HEK293 (cell line): ENCODE measurements around the gene PBRM1.

ENCODE experiments used
- CTCF ChIA-PET: fragments of 350-600 bp; formaldehyde crosslinking; extraction: SDS; loops from one replicate; lab custom pipeline; 2021; ENCODE audit warnings: antibody characterized with exemption; lab: Yijun Ruan, JAX
- POLR2A ChIA-PET: fragments of 300-600 bp; formaldehyde crosslinking; extraction: SDS; loops from one replicate; lab custom pipeline; 2020; ENCODE audit warnings: antibody characterized with exemption, inconsistent platforms; lab: Yijun Ruan, JAX
- H3K27ac ChIP-seq: fragments of 200-500 bp; sonication (Bioruptor generic); 2 replicates; pipeline ENCODE4 v1.5.1; 2014; ENCODE audit warnings: low read depth, low read length, control low read depth, inconsistent platforms; ENCODE audit errors: extremely low read depth
- H3K36me3 ChIP-seq, 2 experiments: fragments of 200-500 bp in 1 of 2; sonication (Bioruptor generic) in 1 of 2; 1 replicate in 1 of 2; 2 replicates in 1 of 2; pipeline ENCODE4 v1.5.1; 2014 to 2017; ENCODE audit warnings: inconsistent platforms in 2 of 2, low read length in 2 of 2; ENCODE audit not compliant: control insufficient read depth in 2 of 2, insufficient read depth in 1 of 2
- H3K4me1 ChIP-seq: fragments of 200-500 bp; sonication (Bioruptor generic); 2 replicates; pipeline ENCODE4 v1.5.1; 2014; ENCODE audit warnings: mild to moderate bottlenecking, low read length, inconsistent platforms; ENCODE audit not compliant: control insufficient read depth, insufficient read depth
- H3K4me3 ChIP-seq: 2 replicates; pipeline ENCODE4 v1.5.1; 2011; ENCODE audit warnings: low read depth, mild to moderate bottlenecking, control low read depth, low read length, moderate library complexity
- H3K9me3 ChIP-seq: fragments of 200-500 bp; sonication (Bioruptor generic); 2 replicates; pipeline ENCODE4 v1.5.1; 2014; ENCODE audit warnings: low read depth, low read length, inconsistent platforms; ENCODE audit not compliant: control insufficient read depth, insufficient read depth
- BCL11A ChIP-seq: fragments of 450-650 bp; formaldehyde crosslinking; IDR thresholded peaks from 2 replicates; pipeline ENCODE4 v1.5.1; 2016; ENCODE audit warnings: low read depth, missing biosample characterization, missing genetic modification characterization
- GLIS2 ChIP-seq: fragments of 450-650 bp; formaldehyde crosslinking; IDR thresholded peaks from 2 replicates; pipeline ENCODE4 v1.5.1; 2016; ENCODE audit warnings: missing biosample characterization, missing genetic modification characterization
- KLF7 ChIP-seq: fragments of 450-650 bp; formaldehyde crosslinking; IDR thresholded peaks from 2 replicates; pipeline ENCODE4 v1.5.1; 2016; ENCODE audit warnings: missing biosample characterization, missing genetic modification characterization, borderline replicate concordance
- KLF8 ChIP-seq: fragments of 450-650 bp; formaldehyde crosslinking; IDR thresholded peaks from 2 replicates; pipeline ENCODE4 v1.5.1; 2016; ENCODE audit warnings: missing biosample characterization, missing genetic modification characterization
- PATZ1 ChIP-seq: fragments of 450-650 bp; formaldehyde crosslinking; IDR thresholded peaks from 2 replicates; pipeline ENCODE4 v1.5.1; 2016; ENCODE audit warnings: missing biosample characterization, missing genetic modification characterization
- PBX3 ChIP-seq: sonication (generic); formaldehyde crosslinking; IDR thresholded peaks from 2 replicates; pipeline ENCODE4 v1.8.1; 2022; ENCODE audit warnings: mild to moderate bottlenecking, moderate library complexity, missing genetic modification reagents
- SCRT1 ChIP-seq: fragments of 450-650 bp; formaldehyde crosslinking; IDR thresholded peaks from 2 replicates; pipeline ENCODE4 v1.5.1; 2016; ENCODE audit warnings: missing biosample characterization, missing genetic modification characterization, borderline replicate concordance
- WT1 ChIP-seq: fragments of 450-650 bp; formaldehyde crosslinking; IDR thresholded peaks from 2 replicates; pipeline ENCODE4 v1.5.1; 2016; ENCODE audit warnings: missing biosample characterization, missing genetic modification characterization
- ZBTB48 ChIP-seq: fragments of 450-650 bp; formaldehyde crosslinking; IDR thresholded peaks from 2 replicates; pipeline ENCODE4 v1.5.1; 2016; ENCODE audit warnings: missing biosample characterization, missing genetic modification characterization
- ZFP41 ChIP-seq: fragments of 450-650 bp; formaldehyde crosslinking; IDR thresholded peaks from 2 replicates; pipeline ENCODE4 v1.5.1; 2016; ENCODE audit warnings: missing biosample characterization, missing genetic modification characterization, borderline replicate concordance
- ZNF132 ChIP-seq: fragments of 450-650 bp; formaldehyde crosslinking; IDR thresholded peaks from 2 replicates; pipeline ENCODE4 v1.5.1; 2017; ENCODE audit warnings: missing biosample characterization, missing genetic modification characterization, borderline replicate concordance
- ZNF138 ChIP-seq: fragments of 450-650 bp; formaldehyde crosslinking; IDR thresholded peaks from 2 replicates; pipeline ENCODE4 v1.5.1; 2016; ENCODE audit warnings: missing biosample characterization, missing genetic modification characterization, borderline replicate concordance
- ZNF211 ChIP-seq: fragments of 450-650 bp; formaldehyde crosslinking; IDR thresholded peaks from 2 replicates; pipeline ENCODE4 v1.5.1; 2016; ENCODE audit warnings: low read depth, missing biosample characterization, missing genetic modification characterization
- ZNF23 ChIP-seq: fragments of 450-650 bp; formaldehyde crosslinking; IDR thresholded peaks from 2 replicates; pipeline ENCODE4 v1.5.1; 2016; ENCODE audit warnings: missing biosample characterization, missing genetic modification characterization, borderline replicate concordance
- ZNF280C ChIP-seq: fragments of 450-650 bp; formaldehyde crosslinking; IDR thresholded peaks from 2 replicates; pipeline ENCODE4 v1.5.1; 2016; ENCODE audit warnings: missing biosample characterization, missing genetic modification characterization
- ZNF394 ChIP-seq: fragments of 450-650 bp; formaldehyde crosslinking; IDR thresholded peaks from 2 replicates; pipeline ENCODE4 v1.5.1; 2016; ENCODE audit warnings: missing biosample characterization, missing genetic modification characterization, mild to moderate bottlenecking, moderate library complexity, borderline replicate concordance
- ZNF404 ChIP-seq: fragments of 450-650 bp; formaldehyde crosslinking; IDR thresholded peaks from 2 replicates; pipeline ENCODE4 v1.5.1; 2017; ENCODE audit warnings: missing biosample characterization, missing genetic modification characterization
- ZNF473 ChIP-seq: fragments of 450-650 bp; formaldehyde crosslinking; IDR thresholded peaks from 2 replicates; pipeline ENCODE4 v1.5.1; 2017; ENCODE audit warnings: missing biosample characterization, missing genetic modification characterization
- ZNF544 ChIP-seq: fragments of 450-650 bp; formaldehyde crosslinking; IDR thresholded peaks from 2 replicates; pipeline ENCODE4 v1.5.0; 2017; ENCODE audit warnings: missing biosample characterization, missing genetic modification characterization
- ZNF76 ChIP-seq: fragments of 450-650 bp; formaldehyde crosslinking; IDR thresholded peaks from 2 replicates; pipeline ENCODE4; 2016; ENCODE audit warnings: low read depth, missing biosample characterization, missing genetic modification characterization, borderline replicate concordance
- TF ChIP-seq, protein P1 (sequence below): fragments of 450-650 bp; formaldehyde crosslinking; optimal IDR thresholded peaks from 2 replicates; pipeline ENCODE3; 2016; ENCODE audit warnings: missing biosample characterization, mild to moderate bottlenecking, missing genetic modification characterization
- TF ChIP-seq, protein P2 (sequence below): fragments of 450-650 bp; formaldehyde crosslinking; IDR thresholded peaks from 2 replicates; pipeline ENCODE4 v1.5.1; 2016; ENCODE audit warnings: missing biosample characterization, missing genetic modification characterization
- TF ChIP-seq, protein P3 (sequence below): fragments of 450-650 bp; formaldehyde crosslinking; conservative IDR thresholded peaks from 2 replicates; pipeline ENCODE4 v1.5.1; 2016; ENCODE audit warnings: low read depth, missing biosample characterization, missing genetic modification characterization

Gene PBRM1

DNA sequence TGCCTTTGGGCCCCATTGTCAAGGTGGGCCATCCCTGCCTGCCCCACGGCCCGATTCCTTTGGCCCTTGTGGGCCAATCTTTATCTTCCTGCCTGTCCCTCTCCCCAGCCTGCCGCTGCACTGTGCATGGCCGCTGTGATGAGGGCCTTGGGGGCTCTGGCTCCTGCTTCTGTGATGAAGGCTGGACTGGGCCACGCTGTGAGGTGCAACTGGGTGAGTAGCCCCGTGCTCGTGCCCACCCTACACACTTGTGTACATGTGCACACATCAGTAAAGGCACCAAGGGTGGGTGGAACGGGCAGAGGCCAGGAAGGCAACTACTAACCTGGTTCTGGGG, 164.3 kb downstream of the PBRM1 start:
- H3K27ac ChIP-seq = no peak overlapping the region
- H3K36me3 ChIP-seq = peaks cover 0 to 30% of the 10 kb centered on the region in 2 experiments; a peak in 1 of 3 replicates
- CTCF ChIA-PET = no interaction called here
- POLR2A ChIA-PET = no interaction called here
- H3K4me1 ChIP-seq = no peaks in the 10 kb centered on the region
- H3K9me3 ChIP-seq = no peaks in the 10 kb centered on the region
- no peak overlapping the region for H3K4me3 ChIP-seq
- no peak for TF ChIP-seq ZNF76
- TF ChIP-seq ZNF138 = no peak
- TF ChIP-seq, protein P1, sequence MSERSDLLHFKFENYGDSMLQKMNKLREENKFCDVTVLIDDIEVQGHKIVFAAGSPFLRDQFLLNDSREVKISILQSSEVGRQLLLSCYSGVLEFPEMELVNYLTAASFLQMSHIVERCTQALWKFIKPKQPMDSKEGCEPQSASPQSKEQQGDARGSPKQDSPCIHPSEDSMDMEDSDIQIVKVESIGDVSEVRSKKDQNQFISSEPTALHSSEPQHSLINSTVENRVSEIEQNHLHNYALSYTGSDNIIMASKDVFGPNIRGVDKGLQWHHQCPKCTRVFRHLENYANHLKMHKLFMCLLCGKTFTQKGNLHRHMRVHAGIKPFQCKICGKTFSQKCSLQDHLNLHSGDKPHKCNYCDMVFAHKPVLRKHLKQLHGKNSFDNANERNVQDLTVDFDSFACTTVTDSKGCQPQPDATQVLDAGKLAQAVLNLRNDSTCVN = no peak
- no peak for TF ChIP-seq ZNF132 (tag by site-specific recombination)
- TF ChIP-seq GLIS2 (tag by site-specific recombination) = no peak
- no peak for TF ChIP-seq WT1 (tag by site-specific recombination)
- no peak for TF ChIP-seq PBX3
- no peak for TF ChIP-seq ZNF473
- no peak for TF ChIP-seq KLF7 (tag by site-specific recombination)
- no peak for TF ChIP-seq ZNF404 (tag by site-specific recombination)
- no peak for TF ChIP-seq ZBTB48
- TF ChIP-seq ZFP41 = no peak
- no peak for TF ChIP-seq SCRT1
- TF ChIP-seq PATZ1 = no peak
- TF ChIP-seq, all 188 proteins: peak for 0

DNA sequence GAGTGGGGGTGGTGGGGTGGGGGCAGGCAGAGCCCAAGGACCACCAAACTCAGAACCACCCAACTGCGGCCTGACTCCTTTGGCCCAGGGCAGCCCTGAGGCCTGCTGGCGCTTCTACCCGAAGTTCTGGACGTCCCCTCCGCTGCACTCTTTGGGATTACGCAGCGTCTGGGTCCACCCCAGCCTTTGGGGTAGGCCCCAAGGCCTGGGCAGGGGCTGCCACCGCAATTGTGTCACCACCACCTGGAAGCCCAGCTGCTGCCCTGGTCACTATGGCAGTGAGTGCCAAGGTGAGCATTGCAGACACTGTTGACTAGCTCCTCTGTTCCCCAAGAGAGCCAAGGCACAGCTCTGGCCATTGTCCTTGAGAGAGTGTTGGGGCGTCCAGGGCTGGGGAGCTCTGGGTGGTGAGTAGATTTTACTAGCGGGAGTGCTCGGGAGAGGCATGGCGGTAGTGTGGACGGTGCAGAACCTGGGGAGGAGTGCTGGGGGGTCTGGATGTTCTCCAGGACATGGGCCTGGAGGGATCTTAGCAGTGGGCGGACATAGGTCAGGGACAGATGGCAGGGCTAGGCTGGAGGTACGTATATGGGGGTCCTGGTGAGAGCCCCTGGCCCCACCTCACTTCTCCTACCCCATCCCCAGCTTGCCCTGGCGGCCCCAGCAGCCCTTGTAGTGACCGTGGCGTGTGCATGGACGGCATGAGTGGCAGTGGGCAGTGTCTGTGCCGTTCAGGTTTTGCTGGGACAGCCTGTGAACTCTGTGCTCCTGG, 164.8 kb downstream of the PBRM1 start:
- CTCF ChIA-PET = no interaction called here
- H3K4me3 ChIP-seq = no peak overlapping the region
- peaks cover 0 to 25% of the 10 kb centered on the region in 2 experiments; a peak in 1 of 3 replicates for H3K36me3 ChIP-seq
- no peaks in the 10 kb centered on the region for H3K4me1 ChIP-seq
- POLR2A ChIA-PET = no interaction called here
- no peak overlapping the region for H3K27ac ChIP-seq
- H3K9me3 ChIP-seq = no peaks in the 10 kb centered on the region
- TF ChIP-seq ZNF23 (tag by site-specific recombination) = no peak
- TF ChIP-seq KLF8 (tag by site-specific recombination) = no peak
- no peak for TF ChIP-seq BCL11A (tag by site-specific recombination)
- no peak for TF ChIP-seq ZNF544
- no peak for TF ChIP-seq ZNF394 (tag by site-specific recombination)
- TF ChIP-seq, protein P2, sequence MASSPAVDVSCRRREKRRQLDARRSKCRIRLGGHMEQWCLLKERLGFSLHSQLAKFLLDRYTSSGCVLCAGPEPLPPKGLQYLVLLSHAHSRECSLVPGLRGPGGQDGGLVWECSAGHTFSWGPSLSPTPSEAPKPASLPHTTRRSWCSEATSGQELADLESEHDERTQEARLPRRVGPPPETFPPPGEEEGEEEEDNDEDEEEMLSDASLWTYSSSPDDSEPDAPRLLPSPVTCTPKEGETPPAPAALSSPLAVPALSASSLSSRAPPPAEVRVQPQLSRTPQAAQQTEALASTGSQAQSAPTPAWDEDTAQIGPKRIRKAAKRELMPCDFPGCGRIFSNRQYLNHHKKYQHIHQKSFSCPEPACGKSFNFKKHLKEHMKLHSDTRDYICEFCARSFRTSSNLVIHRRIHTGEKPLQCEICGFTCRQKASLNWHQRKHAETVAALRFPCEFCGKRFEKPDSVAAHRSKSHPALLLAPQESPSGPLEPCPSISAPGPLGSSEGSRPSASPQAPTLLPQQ (tag by site-specific recombination) = no peak
- no peak for TF ChIP-seq ZNF211 (tag by site-specific recombination)
- no peak for TF ChIP-seq ZNF280C (tag by site-specific recombination)
- TF ChIP-seq, protein P3, sequence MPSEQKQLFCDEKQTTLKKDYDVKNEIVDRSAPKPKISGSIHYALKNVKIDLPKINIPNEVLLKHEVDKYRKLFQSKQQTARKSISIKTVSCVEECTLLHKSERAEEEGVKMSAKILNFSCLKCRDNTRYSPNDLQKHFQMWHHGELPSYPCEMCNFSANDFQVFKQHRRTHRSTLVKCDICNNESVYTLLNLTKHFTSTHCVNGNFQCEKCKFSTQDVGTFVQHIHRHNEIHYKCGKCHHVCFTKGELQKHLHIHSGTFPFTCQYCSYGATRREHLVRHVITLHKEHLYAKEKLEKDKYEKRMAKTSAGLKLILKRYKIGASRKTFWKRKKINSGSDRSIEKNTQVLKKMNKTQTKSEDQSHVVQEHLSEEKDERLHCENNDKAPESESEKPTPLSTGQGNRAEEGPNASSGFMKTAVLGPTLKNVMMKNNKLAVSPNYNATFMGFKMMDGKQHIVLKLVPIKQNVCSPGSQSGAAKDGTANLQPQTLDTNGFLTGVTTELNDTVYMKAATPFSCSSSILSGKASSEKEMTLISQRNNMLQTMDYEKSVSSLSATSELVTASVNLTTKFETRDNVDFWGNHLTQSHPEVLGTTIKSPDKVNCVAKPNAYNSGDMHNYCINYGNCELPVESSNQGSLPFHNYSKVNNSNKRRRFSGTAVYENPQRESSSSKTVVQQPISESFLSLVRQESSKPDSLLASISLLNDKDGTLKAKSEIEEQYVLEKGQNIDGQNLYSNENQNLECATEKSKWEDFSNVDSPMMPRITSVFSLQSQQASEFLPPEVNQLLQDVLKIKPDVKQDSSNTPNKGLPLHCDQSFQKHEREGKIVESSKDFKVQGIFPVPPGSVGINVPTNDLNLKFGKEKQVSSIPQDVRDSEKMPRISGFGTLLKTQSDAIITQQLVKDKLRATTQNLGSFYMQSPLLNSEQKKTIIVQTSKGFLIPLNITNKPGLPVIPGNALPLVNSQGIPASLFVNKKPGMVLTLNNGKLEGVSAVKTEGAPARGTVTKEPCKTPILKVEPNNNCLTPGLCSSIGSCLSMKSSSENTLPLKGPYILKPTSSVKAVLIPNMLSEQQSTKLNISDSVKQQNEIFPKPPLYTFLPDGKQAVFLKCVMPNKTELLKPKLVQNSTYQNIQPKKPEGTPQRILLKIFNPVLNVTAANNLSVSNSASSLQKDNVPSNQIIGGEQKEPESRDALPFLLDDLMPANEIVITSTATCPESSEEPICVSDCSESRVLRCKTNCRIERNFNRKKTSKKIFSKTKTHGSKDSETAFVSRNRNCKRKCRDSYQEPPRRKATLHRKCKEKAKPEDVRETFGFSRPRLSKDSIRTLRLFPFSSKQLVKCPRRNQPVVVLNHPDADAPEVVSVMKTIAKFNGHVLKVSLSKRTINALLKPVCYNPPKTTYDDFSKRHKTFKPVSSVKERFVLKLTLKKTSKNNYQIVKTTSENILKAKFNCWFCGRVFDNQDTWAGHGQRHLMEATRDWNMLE (tag by site-specific recombination) = no peak
